NOMO-1 treated with DMSO at 0.1 percent for 48 hours (cell line): ENCODE data around the gene SLC38A4.
"Not testable (repeated sequence)": the region's sequence is repeated elsewhere in the genome, so short reads cannot be mapped to it uniquely, and the experiment has no call there.

Experiments used
- DNase-seq: peaks from one replicate; lab custom pipeline; 2025; ENCODE audit not compliant: unreplicated experiment; lab: John Stamatoyannopoulos, UW

The SLC38A4 gene, protein sequence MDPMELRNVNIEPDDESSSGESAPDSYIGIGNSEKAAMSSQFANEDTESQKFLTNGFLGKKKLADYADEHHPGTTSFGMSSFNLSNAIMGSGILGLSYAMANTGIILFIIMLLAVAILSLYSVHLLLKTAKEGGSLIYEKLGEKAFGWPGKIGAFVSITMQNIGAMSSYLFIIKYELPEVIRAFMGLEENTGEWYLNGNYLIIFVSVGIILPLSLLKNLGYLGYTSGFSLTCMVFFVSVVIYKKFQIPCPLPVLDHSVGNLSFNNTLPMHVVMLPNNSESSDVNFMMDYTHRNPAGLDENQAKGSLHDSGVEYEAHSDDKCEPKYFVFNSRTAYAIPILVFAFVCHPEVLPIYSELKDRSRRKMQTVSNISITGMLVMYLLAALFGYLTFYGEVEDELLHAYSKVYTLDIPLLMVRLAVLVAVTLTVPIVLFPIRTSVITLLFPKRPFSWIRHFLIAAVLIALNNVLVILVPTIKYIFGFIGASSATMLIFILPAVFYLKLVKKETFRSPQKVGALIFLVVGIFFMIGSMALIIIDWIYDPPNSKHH

GRCh38 chr12:46825591-46826414 lies at the start of gene SLC38A4:
TSS of gene SLC38A4 (minus strand) at chr12:46825997. CDS start at chr12:46793071, 32,926 bp downstream.
- no peak for DNase-seq

- no peak for DNase-seq
Measured at GRCh38 chr12:46875095-46875494, 49.3 kb upstream of the SLC38A4 start.

GRCh38 chr12:46874642-46875041 lies 48.8 kb upstream of the SLC38A4 start:
- no peak for DNase-seq

GRCh38 chr12:46872135-46872534 lies 46.3 kb upstream of the SLC38A4 start:
- no peak for DNase-seq

DNA sequence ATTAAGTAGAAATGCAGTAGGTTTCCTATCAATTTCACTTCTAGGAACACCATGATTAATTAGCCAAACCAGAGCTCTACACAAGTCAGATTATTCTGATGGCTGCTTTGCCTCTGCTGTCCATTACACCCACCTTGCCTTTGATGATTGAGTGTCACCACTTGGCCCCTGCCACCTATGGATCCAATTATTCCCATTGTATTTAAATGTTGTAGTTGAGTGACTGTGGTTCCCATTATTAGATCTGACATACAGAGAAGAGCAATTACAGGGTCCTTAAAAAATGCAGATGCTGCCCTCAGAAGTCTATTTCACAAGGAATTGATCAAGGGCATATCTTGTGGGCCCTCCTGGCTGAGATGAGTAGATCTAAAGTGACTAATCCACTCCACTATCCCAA lies 39.5 kb upstream of the SLC38A4 start:
- no peak for DNase-seq

DNA sequence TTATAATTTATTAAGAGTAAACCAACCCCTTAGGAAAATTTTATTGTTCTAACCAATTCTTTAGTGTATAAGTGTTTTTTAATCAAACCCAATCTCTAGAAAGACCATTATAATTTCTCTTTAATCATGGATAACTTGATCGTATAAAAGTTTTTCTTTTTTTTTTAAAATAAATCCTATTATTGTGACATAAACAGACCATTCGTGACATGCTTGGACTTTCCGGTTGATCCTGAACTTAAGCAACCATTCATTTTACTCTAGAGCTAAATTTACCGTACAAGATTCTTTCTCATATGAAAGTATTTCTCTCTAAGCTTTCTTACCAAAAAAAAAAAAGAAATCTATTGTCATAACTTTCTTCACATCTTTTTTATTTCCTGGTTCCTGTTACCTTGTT lies 32.6 kb upstream of the SLC38A4 start:
- DNase-seq = no peak

DNA sequence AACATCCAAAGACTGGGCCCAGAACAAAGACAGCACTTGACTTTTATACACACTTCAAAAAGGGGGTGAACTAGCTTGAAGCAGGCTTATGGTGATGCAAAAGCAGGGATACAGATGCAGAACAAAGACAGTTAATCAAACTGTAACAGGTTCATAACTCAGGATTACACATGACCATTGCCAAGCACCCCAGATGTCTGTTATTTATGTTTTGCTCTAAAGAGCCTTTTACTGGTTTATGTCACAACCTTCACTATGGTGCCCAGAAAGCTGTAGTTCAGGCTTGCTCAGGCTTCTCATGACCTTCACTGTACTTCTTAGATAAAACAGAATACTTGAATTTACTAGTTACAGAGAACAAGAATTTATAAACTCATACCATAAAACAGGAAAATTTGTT lies 31.7 kb upstream of the SLC38A4 start:
- no peak for DNase-seq

DNA sequence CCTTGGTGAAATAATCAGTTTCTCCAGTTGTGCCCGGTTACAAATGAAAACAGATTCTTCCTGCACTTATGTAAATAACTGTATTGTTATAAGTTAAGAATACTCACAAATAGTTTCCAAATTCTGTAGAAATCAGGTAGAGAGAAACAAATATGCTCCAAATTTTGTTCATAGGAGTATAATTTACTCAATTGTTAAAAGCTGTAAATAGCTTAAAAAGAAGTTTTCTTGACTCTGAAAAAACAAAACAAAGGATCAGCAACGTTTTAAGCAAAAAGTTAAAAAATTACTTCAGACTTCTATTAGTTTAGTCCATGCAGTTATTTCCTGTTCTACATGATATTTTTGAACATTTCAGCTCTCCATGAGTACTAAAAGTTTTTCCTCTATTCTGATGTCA lies 30.0 kb upstream of the SLC38A4 start:
- no peak for DNase-seq

- DNase-seq = not testable (repeated sequence)
Measured at GRCh38 chr12:46854188-46854587, 28.4 kb upstream of the SLC38A4 start.

DNA sequence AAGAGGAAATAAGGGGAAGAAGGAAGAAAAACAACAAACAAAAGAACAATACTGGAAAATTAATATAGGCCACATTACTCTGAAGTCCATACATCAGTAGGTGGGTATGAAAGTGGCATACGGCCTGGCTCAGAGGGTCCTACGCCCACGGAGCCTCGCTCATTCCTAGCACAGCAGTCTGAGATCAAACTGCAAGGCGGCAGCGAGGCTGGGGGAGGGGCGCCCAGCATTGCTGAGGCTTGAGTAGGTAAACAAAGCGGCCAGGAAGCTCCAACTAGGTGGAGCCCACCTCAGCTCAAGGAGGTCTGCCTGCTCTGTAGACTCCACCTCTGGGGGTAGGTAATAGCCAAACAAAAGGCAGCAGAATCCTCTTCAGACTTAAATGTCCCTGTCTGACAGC lies 23.0 kb upstream of the SLC38A4 start:
- DNase-seq = not testable (repeated sequence)

- DNase-seq = no peak
Measured at GRCh38 chr12:46847001-46847400, 21.2 kb upstream of the SLC38A4 start.

DNA sequence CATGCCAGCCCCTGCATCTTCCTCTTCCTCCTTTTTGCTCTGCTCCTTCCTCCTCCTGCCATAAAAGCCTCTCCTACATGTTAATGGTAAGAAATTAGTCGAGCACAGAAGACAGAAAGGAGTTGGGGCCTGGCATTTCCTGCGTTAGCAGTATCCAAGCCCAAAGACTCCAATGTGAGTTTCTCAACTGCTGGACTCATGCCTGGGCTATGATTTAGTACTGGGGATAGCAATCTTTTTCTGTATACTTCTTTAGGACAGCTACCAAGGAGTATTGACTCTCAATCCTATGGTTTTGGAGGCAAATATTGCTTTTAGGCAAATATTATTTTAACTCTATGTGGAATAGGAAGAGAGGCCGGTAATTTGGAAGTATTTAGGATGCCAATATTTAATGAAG lies 18.0 kb upstream of the SLC38A4 start:
- DNase-seq = no peak

- no peak for DNase-seq
Measured at GRCh38 chr12:46841891-46842290, 16.1 kb upstream of the SLC38A4 start.

DNA sequence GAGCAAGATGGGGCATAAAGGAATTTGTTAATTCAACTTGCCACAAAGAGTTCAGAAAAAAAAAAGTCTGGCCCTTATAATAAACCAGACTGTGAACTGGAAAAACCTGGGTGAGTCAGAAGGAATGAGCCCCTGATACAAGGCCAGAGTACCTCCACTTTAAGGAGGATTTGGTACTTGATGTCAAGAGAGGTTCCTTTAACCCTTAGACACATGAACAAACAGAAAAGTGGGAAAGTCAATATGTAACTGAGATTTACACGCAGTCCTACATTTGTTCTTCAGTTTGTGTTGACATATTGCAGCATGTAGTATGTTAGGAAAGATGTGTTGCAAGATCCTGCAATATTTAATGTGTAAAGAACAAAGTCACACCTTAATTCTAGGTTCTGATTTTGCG lies 14.2 kb upstream of the SLC38A4 start:
- DNase-seq = no peak

- DNase-seq = no peak
Measured at GRCh38 chr12:46839232-46839631, 13.4 kb upstream of the SLC38A4 start.

- no peak for DNase-seq
Measured at GRCh38 chr12:46835785-46836184, 10.0 kb upstream of the SLC38A4 start.

- DNase-seq = no peak
Measured at GRCh38 chr12:46832130-46832704, 6.4 kb upstream of the SLC38A4 start.

- no peak for DNase-seq
Measured at GRCh38 chr12:46831335-46832129, 5.7 kb upstream of the SLC38A4 start.

- DNase-seq = no peak
Measured at GRCh38 chr12:46830731-46831334, 5.0 kb upstream of the SLC38A4 start.

DNA sequence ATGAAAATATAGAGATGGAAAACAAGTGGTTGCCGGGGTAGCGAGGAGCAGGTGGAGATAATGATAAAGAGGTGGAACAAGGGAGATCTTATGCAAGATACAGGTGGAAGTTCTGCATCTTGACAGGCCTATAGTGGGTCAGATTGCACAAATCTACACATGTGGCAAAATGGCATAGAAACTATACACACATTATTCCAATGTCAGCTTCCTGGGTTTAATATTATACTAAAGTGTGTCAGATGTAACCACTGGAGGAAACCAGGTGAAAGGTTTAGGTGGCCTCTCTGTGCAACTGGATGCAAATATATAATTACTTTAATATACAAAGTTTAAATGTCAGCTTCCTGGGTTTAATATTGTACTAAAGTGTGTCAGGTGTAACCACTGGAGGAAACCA lies 1.1 kb downstream of the SLC38A4 start:
- DNase-seq = no peak
